HepG2 (cell line): ENCODE measurements around the gene AP3D1. TPM values are rescaled to one million over a fixed set of nuclear protein-coding genes. Genes with fewer than 3 reads are reported as not detected.

Experiments used
- CREB1 ChIP-seq, 2 experiments: fragments of 450-650 bp in 1 of 2; IDR thresholded peaks; 2 replicates each; pipeline ENCODE4 v1.6.1; 2016 to 2017; ENCODE audit warnings: control low read depth in 1 of 2, mild to moderate bottlenecking in 1 of 2, missing compliant biosample characterization in 1 of 2, missing genetic modification characterization in 1 of 2
- JDP2 ChIP-seq: sonication (generic); formaldehyde crosslinking; IDR thresholded peaks from 2 replicates; pipeline ENCODE4 v1.8.1; 2022; ENCODE audit warnings: missing genetic modification reagents, borderline replicate concordance
- KLF15 ChIP-seq: sonication (generic); formaldehyde crosslinking; IDR thresholded peaks from 2 replicates; pipeline ENCODE4 v1.8.1; 2023; ENCODE audit warnings: borderline replicate concordance, mild to moderate bottlenecking, inconsistent platforms, missing genetic modification reagents, mixed read lengths
- NR1H2 ChIP-seq: sonication (generic); formaldehyde crosslinking; IDR thresholded peaks from 2 replicates; pipeline ENCODE4 v1.8.1; 2022; ENCODE audit warnings: low read depth, missing genetic modification reagents, borderline replicate concordance
- PBX2 ChIP-seq: IDR thresholded peaks from 2 replicates; pipeline ENCODE4 v1.6.1; 2016; ENCODE audit warnings: control low read depth
- PCBP1 ChIP-seq: fragments of 200-400 bp; formaldehyde crosslinking; IDR thresholded peaks from 2 replicates; pipeline ENCODE4 v1.6.1; 2017; ENCODE audit warnings: mild to moderate bottlenecking, low read depth, low read length, borderline replicate concordance
- POLR2AphosphoS2 ChIP-seq: IDR thresholded peaks from 2 replicates; pipeline ENCODE4 v1.6.1; 2011; ENCODE audit warnings: low read depth, low read length, improper control_type of control experiment
- ZBTB38 ChIP-seq: sonication (generic); formaldehyde crosslinking; IDR thresholded peaks from 2 replicates; pipeline ENCODE4 v1.5.1; 2020; ENCODE audit warnings: mild to moderate bottlenecking, missing genetic modification reagents
- ZFP36 ChIP-seq: fragments of 150-350 bp; IDR thresholded peaks from 2 replicates; pipeline ENCODE4 v1.6.1; 2018; ENCODE audit warnings: borderline replicate concordance, low read length, low read depth; ENCODE audit not compliant: partially characterized antibody
- ZNF44 ChIP-seq: sonication (generic); formaldehyde crosslinking; IDR thresholded peaks from 2 replicates; pipeline ENCODE4 v1.5.1; 2020; ENCODE audit warnings: mild to moderate bottlenecking, missing genetic modification reagents
- ZNF512B ChIP-seq: sonication (generic); formaldehyde crosslinking; IDR thresholded peaks from 2 replicates; pipeline ENCODE4 v1.5.1; 2020; ENCODE audit warnings: missing genetic modification reagents, mild to moderate bottlenecking, borderline replicate concordance
- ZNF7 ChIP-seq: IDR thresholded peaks from 2 replicates; pipeline ENCODE4 v1.6.1; 2016; ENCODE audit warnings: missing biosample characterization, missing genetic modification reagents
- polyA plus RNA-seq, 8 experiments: library from polyadenylated mRNA; depleted of rRNA in 3 of 8; stranded (reverse) in 7 of 8; unstranded in 1 of 8; fragments of >200 nt; fragmentation: Illumina TruSeq in 4 of 8; extraction: Trizol in 4 of 8; gene quantifications; 2 replicates each; pipeline versions ENCODE4 v1.2.1 to v1.2.3, GENCODE V29; 2011 to 2016; ENCODE audit warnings: low read depth in 4 of 8, missing spikeins in 1 of 8, mixed read lengths in 1 of 8; ENCODE audit not compliant: insufficient read depth in 1 of 8
- total RNA-seq, 5 experiments: library from RNA; depleted of rRNA; stranded (reverse); fragments of >200 nt; fragmentation: Illumina TruSeq; extraction: Trizol; gene quantifications; 2 replicates each; pipeline ENCODE4 v1.2.3, GENCODE V29; 2016; ENCODE audit warnings: low read depth in 1 of 5
- TF ChIP-seq, protein P1 (sequence below): sonication (generic); formaldehyde crosslinking; IDR thresholded peaks from one replicate; pipeline ENCODE4 v1.5.1; 2020; ENCODE audit warnings: mild to moderate bottlenecking, missing genetic modification reagents; ENCODE audit errors: not compliant biosample characterization

AP3D1 gene
- total and polyA plus RNA-seq, 2 of the 13 experiments (the other 11 are each of a cell fraction or from before 2014, with no cell fraction given), result 68.0 to 82.6 TPM

DNA sequence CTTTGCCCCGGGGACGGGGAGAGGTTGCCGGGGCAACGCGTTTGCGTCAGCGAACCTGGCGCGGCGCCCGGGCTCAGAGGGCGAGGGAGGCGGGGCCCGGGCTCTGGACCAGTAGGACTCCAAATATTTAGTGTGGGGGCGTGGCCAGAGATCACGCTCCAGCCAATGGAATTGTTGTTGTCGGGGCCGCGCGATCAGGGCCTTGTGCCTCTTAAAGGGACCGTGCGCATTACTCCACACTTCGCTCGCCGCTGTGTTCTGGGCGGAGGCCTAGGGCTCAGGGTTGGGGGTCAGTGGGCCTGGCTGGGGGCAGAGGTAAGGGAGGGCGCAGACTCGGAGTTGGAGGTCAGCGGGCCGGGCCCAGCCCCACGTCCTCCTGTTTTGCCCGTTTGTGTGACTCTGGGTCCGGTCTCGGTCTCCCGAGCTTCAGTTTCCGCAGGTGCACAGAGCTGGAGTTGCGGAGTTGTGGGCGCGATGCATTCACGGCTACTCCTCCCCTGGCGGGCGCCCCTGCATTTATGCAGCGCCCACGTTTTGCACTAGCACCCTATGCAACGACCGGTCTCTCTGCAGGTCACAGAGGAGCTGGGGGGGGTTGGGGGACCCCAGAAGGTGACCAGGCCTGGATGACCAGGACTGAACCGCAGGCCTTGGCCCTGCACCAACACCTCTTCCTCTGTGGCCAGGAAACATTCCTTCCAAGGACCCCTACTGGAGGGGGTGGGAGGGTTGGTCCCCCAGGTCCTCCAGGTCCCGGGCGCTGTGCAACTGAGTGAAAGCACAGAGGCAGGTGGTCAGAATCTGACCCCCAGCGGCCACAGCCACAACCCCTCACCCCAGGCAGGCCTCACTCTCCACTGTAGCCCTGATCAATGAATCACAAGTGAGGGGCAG is 89.6 kb downstream of the AP3D1 start (continued):
- peak; percentile 78; the same call in 1 of the 2 replicates for TF ChIP-seq ZNF512B (CRISPR knock-in tag)
- 0 out of 2 replicates have a peak, but pooled peaks have one; percentile 16 for TF ChIP-seq ZNF7
- TF ChIP-seq CREB1 (IDR thresholded peaks at IDR 0.05), result peak; percentile 72
- peak; percentile 41; the same call in 1 of the 2 replicates for TF ChIP-seq CREB1 (CRISPR knock-in tag; IDR thresholded peaks at IDR 0.05)
- TF ChIP-seq JDP2 (CRISPR knock-in tag), result no peak
- no peak for TF ChIP-seq PBX2
- TF ChIP-seq ZFP36, result no peak
- peak; percentile 78; the same call in 1 of the 2 replicates for TF ChIP-seq KLF15 (CRISPR knock-in tag)
- no peak for TF ChIP-seq ZNF44
- 0 out of 2 replicates have a peak, but pooled peaks have one; percentile 49 for TF ChIP-seq PCBP1
- no peak for TF ChIP-seq NR1H2 (CRISPR knock-in tag)
- TF ChIP-seq POLR2AphosphoS2, result 0 out of 2 replicates have a peak, but pooled peaks have one; percentile 60
- TF ChIP-seq, protein P1, sequence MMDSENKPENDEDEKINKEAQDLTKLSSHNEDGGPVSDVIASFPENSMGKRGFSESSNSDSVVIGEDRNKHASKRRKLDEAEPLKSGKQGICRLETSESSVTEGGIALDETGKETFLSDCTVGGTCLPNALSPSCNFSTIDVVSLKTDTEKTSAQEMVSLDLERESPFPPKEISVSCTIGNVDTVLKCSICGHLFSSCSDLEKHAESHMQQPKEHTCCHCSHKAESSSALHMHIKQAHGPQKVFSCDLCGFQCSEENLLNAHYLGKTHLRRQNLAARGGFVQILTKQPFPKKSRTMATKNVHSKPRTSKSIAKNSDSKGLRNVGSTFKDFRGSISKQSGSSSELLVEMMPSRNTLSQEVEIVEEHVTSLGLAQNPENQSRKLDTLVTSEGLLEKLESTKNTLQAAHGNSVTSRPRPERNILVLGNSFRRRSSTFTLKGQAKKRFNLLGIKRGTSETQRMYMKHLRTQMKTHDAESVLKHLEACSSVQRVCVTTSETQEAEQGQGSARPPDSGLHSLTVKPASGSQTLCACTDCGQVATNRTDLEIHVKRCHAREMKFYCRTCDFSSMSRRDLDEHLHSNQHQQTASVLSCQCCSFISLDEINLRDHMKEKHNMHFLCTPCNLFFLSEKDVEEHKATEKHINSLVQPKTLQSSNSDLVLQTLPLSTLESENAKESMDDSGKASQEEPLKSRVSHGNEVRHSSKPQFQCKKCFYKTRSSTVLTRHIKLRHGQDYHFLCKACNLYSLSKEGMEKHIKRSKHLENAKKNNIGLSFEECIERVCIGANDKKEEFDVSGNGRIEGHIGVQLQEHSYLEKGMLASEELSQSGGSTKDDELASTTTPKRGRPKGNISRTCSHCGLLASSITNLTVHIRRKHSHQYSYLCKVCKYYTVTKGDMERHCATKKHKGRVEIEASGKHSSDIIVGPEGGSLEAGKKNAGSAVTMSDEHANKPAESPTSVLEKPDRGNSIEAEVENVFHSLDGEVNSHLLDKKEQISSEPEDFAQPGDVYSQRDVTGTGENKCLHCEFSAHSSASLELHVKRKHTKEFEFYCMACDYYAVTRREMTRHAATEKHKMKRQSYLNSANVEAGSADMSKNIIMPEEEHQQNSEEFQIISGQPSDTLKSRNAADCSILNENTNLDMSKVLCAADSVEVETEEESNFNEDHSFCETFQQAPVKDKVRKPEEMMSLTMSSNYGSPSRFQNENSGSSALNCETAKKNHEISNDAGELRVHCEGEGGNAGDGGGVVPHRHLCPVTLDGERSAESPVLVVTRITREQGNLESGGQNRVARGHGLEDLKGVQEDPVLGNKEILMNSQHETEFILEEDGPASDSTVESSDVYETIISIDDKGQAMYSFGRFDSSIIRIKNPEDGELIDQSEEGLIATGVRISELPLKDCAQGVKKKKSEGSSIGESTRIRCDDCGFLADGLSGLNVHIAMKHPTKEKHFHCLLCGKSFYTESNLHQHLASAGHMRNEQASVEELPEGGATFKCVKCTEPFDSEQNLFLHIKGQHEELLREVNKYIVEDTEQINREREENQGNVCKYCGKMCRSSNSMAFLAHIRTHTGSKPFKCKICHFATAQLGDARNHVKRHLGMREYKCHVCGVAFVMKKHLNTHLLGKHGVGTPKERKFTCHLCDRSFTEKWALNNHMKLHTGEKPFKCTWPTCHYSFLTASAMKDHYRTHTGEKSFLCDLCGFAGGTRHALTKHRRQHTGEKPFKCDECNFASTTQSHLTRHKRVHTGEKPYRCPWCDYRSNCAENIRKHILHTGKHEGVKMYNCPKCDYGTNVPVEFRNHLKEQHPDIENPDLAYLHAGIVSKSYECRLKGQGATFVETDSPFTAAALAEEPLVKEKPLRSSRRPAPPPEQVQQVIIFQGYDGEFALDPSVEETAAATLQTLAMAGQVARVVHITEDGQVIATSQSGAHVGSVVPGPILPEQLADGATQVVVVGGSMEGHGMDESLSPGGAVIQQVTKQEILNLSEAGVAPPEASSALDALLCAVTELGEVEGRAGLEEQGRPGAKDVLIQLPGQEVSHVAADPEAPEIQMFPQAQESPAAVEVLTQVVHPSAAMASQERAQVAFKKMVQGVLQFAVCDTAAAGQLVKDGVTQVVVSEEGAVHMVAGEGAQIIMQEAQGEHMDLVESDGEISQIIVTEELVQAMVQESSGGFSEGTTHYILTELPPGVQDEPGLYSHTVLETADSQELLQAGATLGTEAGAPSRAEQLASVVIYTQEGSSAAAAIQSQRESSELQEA (CRISPR knock-in tag), result no peak
- TF ChIP-seq ZBTB38 (CRISPR knock-in tag), result peak; percentile 25; the same call in 1 of the 2 replicates
